Endothelial cell (in vitro differentiated cells): ENCODE results near the gene JPH3. TPM values are rescaled to one million over a fixed set of nuclear protein-coding genes. Genes with fewer than 3 reads are reported as not detected.

Source experiments
- DNase-seq: peaks from one replicate; pipeline ENCODE4 v3.0.0; 2021; ENCODE audit warnings: low spot score
- H3K27ac Mint-ChIP-seq: one replicate; pipeline ENCODE4 v1.8.0; 2021; ENCODE audit warnings: mixed read lengths, inconsistent platforms; ENCODE audit not compliant: unreplicated experiment
- H3K27me3 Mint-ChIP-seq: one replicate; pipeline ENCODE4 v1.8.0; 2021; ENCODE audit warnings: mild to moderate bottlenecking, moderate library complexity, mixed read lengths, inconsistent platforms; ENCODE audit not compliant: unreplicated experiment
- H3K36me3 Mint-ChIP-seq: one replicate; pipeline ENCODE4 v1.8.0; 2021; ENCODE audit warnings: mild to moderate bottlenecking, low read depth, mixed read lengths, inconsistent platforms; ENCODE audit not compliant: unreplicated experiment
- H3K4me1 Mint-ChIP-seq: one replicate; pipeline ENCODE4 v1.8.0; 2021; ENCODE audit warnings: mild to moderate bottlenecking, mixed read lengths, inconsistent platforms; ENCODE audit not compliant: unreplicated experiment
- H3K4me3 Mint-ChIP-seq: one replicate; pipeline ENCODE4 v1.8.0; 2021; ENCODE audit warnings: mild to moderate bottlenecking, mixed read lengths, inconsistent platforms; ENCODE audit not compliant: unreplicated experiment
- H3K9me3 Mint-ChIP-seq: one replicate; pipeline ENCODE4 v1.8.0; 2021; ENCODE audit warnings: mixed read lengths, inconsistent platforms; ENCODE audit not compliant: unreplicated experiment
- CTCF ChIP-seq: fragments of 200-600 bp; sonication (generic); IDR thresholded peaks from one replicate; pipeline ENCODE4 v1.5.0; 2021; ENCODE audit warnings: antibody characterized with exemption; ENCODE audit not compliant: unreplicated experiment
- total RNA-seq: library from RNA; stranded (reverse); fragmentation: NEBNext Ultra II Directional; extraction: Animal tissue kit (Norgen Biotek cat#: 25700); gene quantifications from one replicate; pipeline ENCODE4 v1.2.1, GENCODE V29; 2021; ENCODE audit not compliant: unreplicated experiment

Gene JPH3
- total RNA-seq, 1 donor from 2014 or later, result 19.1 TPM

- no peak for DNase-seq
- TF ChIP-seq CTCF, result no peak
- H3K27ac Mint-ChIP-seq, result no peak overlapping the region
- H3K9me3 Mint-ChIP-seq, result no peaks in the 10 kb centered on the region
- H3K36me3 Mint-ChIP-seq, result peaks cover 20% of the 10 kb centered on the region
- H3K4me1 Mint-ChIP-seq, result peaks cover 11% of the 10 kb centered on the region
- H3K4me3 Mint-ChIP-seq, result no peak overlapping the region
- H3K27me3 Mint-ChIP-seq, result peaks cover 10% of the 10 kb centered on the region
Observed at GRCh38 chr16:87700406-87701077, 98.2 kb downstream of the JPH3 start.

DNA sequence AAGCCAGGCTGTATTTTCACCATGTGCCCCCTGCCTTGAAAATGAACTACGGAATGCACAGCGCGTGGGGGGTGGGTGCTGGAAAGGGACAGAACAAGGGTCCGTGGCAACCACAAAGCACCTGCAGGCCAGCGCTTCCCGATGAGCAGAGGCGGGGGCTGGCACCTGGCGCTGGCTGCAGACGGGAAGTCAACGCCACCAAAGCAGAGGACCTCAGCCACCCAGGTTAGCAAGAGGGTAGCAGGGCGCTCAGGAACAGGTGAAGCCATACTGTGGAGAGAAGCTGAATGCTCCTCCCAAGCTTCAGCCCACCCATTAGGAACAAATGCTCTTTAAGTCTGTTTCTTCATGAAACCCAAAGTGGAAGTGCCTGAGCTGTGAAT is 98.8 kb downstream of the JPH3 start:
- Mint-ChIP-seq H3K4me3 (no peak overlapping the region), H3K27me3 (peaks cover 10% of the 10 kb centered on the region), H3K27ac (no peak overlapping the region), H3K4me1 (peaks cover 11% of the 10 kb centered on the region), H3K9me3 (no peaks in the 10 kb centered on the region), H3K36me3 (peaks cover 20% of the 10 kb centered on the region)
- no peak for TF ChIP-seq CTCF
- DNase-seq, result no peak

- H3K4me3 Mint-ChIP-seq, result no peak overlapping the region
- H3K9me3 Mint-ChIP-seq, result no peaks in the 10 kb centered on the region
- TF ChIP-seq CTCF, result no peak
- no peak overlapping the region for H3K27ac Mint-ChIP-seq
- H3K27me3 Mint-ChIP-seq, result peaks cover 10% of the 10 kb centered on the region
- peaks cover 17% of the 10 kb centered on the region for H3K36me3 Mint-ChIP-seq
- DNase-seq, result no peak
- H3K4me1 Mint-ChIP-seq, result peaks cover 11% of the 10 kb centered on the region
Observed at GRCh38 chr16:87701505-87701921, 99.2 kb downstream of the JPH3 start.

GRCh38 chr16:87702325-87702811 is 100.1 kb downstream of the JPH3 start:
- Mint-ChIP-seq H3K4me1 (peaks cover 11% of the 10 kb centered on the region), H3K27ac (peak overlapping the region; percentile 30), H3K9me3 (no peaks in the 10 kb centered on the region), H3K4me3 (no peak overlapping the region), H3K27me3 (peaks cover 10% of the 10 kb centered on the region), H3K36me3 (peaks cover 15% of the 10 kb centered on the region)
- TF ChIP-seq CTCF, result peak; percentile 43
- peak; percentile 73 for DNase-seq

DNA sequence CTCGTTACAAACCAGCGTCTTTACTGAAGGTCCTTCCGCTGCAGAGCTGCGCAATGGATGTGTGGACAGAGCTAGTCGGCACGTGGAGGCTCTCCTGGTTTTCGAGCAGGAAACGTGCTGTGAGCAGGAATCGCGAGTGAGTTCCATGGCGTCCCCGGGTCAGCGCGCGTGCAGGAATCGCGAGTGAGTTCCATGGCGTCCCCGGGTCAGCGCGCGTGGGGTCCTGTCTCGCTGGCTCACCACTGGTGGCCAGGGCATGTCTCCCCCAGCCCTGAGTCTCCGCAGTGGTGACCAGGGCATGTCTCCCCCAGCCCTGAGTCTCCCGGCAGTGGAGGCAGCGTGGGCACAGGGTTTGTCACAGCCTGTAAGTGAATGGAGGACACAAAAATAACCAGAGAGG is 100.8 kb downstream of the JPH3 start:
- no peaks in the 10 kb centered on the region for H3K9me3 Mint-ChIP-seq
- peak overlapping the region; percentile 57 for H3K27ac Mint-ChIP-seq
- peaks cover 7% of the 10 kb centered on the region for H3K27me3 Mint-ChIP-seq
- H3K4me1 Mint-ChIP-seq, result peaks cover 11% of the 10 kb centered on the region
- TF ChIP-seq CTCF, result no peak
- H3K36me3 Mint-ChIP-seq, result peaks cover 13% of the 10 kb centered on the region
- no peak for DNase-seq
- H3K4me3 Mint-ChIP-seq, result no peak overlapping the region
